HepG2 (cell line): Measurements from ENCODE around the gene LRRFIP2. TPM values are rescaled to one million over a fixed set of nuclear protein-coding genes. Genes with fewer than 3 reads are reported as not detected.

ENCODE experiments used
- FOXP4 ChIP-seq: sonication (generic); formaldehyde crosslinking; IDR thresholded peaks from 2 replicates; pipeline ENCODE4 v1.4.0; 2020; ENCODE audit warnings: missing genetic modification reagents
- HNRNPH1 ChIP-seq: fragments of 200-400 bp; formaldehyde crosslinking; optimal IDR thresholded peaks from 2 replicates; pipeline ENCODE3; 2017; ENCODE audit warnings: mild to moderate bottlenecking, low read depth, low read length
- MYNN ChIP-seq: sonication (generic); formaldehyde crosslinking; IDR thresholded peaks from 2 replicates; pipeline ENCODE4 v1.4.0; 2020; ENCODE audit warnings: mild to moderate bottlenecking, low read depth, missing genetic modification reagents
- NR2F1 ChIP-seq, 2 experiments: fragments of 450-650 bp in 1 of 2; formaldehyde crosslinking in 1 of 2; IDR thresholded peaks; 2 replicates each; pipeline versions ENCODE4 v1.5.0 to v1.6.1; 2016 to 2020; ENCODE audit warnings: mild to moderate bottlenecking in 1 of 2, missing compliant biosample characterization in 1 of 2, missing genetic modification reagents in 1 of 2, moderate library complexity in 1 of 2
- SKI ChIP-seq: fragments of 450-650 bp; IDR thresholded peaks from one replicate; pipeline ENCODE4 v1.6.1; 2018; ENCODE audit warnings: mild to moderate bottlenecking; ENCODE audit not compliant: partially characterized antibody
- TEAD3 ChIP-seq: optimal IDR thresholded peaks from 2 replicates; pipeline ENCODE3; 2016; ENCODE audit warnings: borderline replicate concordance
- ZNF441 ChIP-seq: sonication (generic); formaldehyde crosslinking; IDR thresholded peaks from 2 replicates; pipeline ENCODE4 v1.7.0; 2021; ENCODE audit warnings: missing genetic modification reagents, borderline replicate concordance
- polyA plus RNA-seq, 8 experiments: library from polyadenylated mRNA; depleted of rRNA in 3 of 8; stranded (reverse) in 7 of 8; unstranded in 1 of 8; fragments of >200 nt; fragmentation: Illumina TruSeq in 4 of 8; extraction: Trizol in 4 of 8; gene quantifications; 2 replicates each; pipeline versions ENCODE4 v1.2.1 to v1.2.3, GENCODE V29; 2011 to 2016; ENCODE audit warnings: low read depth in 4 of 8, missing spikeins in 1 of 8, mixed read lengths in 1 of 8; ENCODE audit not compliant: insufficient read depth in 1 of 8
- total RNA-seq, 5 experiments: library from RNA; depleted of rRNA; stranded (reverse); fragments of >200 nt; fragmentation: Illumina TruSeq; extraction: Trizol; gene quantifications; 2 replicates each; pipeline ENCODE4 v1.2.3, GENCODE V29; 2016; ENCODE audit warnings: low read depth in 1 of 5
- TF ChIP-seq, protein P1 (sequence below), 2 experiments: fragments of 450-650 bp in 1 of 2; sonication (generic) in 1 of 2; formaldehyde crosslinking in 1 of 2; IDR thresholded peaks; 2 replicates each; pipeline versions ENCODE4 v1.6.1 to v1.8.0; 2016 to 2022; ENCODE audit warnings: antibody characterized with exemption in 1 of 2, mild to moderate bottlenecking in 1 of 2, missing genetic modification reagents in 1 of 2
- TF ChIP-seq, protein P2 (sequence below): IDR thresholded peaks from 2 replicates; pipeline ENCODE4 v1.4.0; 2020; ENCODE audit warnings: mild to moderate bottlenecking, missing genetic modification reagents

LRRFIP2 gene
- total and polyA plus RNA-seq, 2 of the 13 experiments (the other 11 are each of a cell fraction or from before 2014, with no cell fraction given): 13.5 to 32.2 TPM

- TF ChIP-seq, protein P1, sequence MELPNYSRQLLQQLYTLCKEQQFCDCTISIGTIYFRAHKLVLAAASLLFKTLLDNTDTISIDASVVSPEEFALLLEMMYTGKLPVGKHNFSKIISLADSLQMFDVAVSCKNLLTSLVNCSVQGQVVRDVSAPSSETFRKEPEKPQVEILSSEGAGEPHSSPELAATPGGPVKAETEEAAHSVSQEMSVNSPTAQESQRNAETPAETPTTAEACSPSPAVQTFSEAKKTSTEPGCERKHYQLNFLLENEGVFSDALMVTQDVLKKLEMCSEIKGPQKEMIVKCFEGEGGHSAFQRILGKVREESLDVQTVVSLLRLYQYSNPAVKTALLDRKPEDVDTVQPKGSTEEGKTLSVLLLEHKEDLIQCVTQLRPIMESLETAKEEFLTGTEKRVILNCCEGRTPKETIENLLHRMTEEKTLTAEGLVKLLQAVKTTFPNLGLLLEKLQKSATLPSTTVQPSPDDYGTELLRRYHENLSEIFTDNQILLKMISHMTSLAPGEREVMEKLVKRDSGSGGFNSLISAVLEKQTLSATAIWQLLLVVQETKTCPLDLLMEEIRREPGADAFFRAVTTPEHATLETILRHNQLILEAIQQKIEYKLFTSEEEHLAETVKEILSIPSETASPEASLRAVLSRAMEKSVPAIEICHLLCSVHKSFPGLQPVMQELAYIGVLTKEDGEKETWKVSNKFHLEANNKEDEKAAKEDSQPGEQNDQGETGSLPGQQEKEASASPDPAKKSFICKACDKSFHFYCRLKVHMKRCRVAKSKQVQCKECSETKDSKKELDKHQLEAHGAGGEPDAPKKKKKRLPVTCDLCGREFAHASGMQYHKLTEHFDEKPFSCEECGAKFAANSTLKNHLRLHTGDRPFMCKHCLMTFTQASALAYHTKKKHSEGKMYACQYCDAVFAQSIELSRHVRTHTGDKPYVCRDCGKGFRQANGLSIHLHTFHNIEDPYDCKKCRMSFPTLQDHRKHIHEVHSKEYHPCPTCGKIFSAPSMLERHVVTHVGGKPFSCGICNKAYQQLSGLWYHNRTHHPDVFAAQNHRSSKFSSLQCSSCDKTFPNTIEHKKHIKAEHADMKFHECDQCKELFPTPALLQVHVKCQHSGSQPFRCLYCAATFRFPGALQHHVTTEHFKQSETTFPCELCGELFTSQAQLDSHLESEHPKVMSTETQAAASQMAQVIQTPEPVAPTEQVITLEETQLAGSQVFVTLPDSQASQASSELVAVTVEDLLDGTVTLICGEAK (IDR thresholded peaks at IDR 0.05): no peak
- TF ChIP-seq, protein P1 (CRISPR knock-in tag; IDR thresholded peaks at IDR 0.05): peak; percentile 65
- TF ChIP-seq MYNN (CRISPR knock-in tag) (no peak), HNRNPH1 (peak; percentile 61), FOXP4 (CRISPR knock-in tag) (0 out of 2 replicates have a peak, but pooled peaks have one; percentile 51), ZNF441 (no peak; the same call in 1 of the 2 replicates), TEAD3 (peak; percentile 82), SKI (peak; percentile 67), NR2F1 (CRISPR knock-in tag; IDR thresholded peaks at IDR 0.05) (peak; percentile 50 to 66; a peak in 2 of 4 replicates)
- TF ChIP-seq, protein P2, sequence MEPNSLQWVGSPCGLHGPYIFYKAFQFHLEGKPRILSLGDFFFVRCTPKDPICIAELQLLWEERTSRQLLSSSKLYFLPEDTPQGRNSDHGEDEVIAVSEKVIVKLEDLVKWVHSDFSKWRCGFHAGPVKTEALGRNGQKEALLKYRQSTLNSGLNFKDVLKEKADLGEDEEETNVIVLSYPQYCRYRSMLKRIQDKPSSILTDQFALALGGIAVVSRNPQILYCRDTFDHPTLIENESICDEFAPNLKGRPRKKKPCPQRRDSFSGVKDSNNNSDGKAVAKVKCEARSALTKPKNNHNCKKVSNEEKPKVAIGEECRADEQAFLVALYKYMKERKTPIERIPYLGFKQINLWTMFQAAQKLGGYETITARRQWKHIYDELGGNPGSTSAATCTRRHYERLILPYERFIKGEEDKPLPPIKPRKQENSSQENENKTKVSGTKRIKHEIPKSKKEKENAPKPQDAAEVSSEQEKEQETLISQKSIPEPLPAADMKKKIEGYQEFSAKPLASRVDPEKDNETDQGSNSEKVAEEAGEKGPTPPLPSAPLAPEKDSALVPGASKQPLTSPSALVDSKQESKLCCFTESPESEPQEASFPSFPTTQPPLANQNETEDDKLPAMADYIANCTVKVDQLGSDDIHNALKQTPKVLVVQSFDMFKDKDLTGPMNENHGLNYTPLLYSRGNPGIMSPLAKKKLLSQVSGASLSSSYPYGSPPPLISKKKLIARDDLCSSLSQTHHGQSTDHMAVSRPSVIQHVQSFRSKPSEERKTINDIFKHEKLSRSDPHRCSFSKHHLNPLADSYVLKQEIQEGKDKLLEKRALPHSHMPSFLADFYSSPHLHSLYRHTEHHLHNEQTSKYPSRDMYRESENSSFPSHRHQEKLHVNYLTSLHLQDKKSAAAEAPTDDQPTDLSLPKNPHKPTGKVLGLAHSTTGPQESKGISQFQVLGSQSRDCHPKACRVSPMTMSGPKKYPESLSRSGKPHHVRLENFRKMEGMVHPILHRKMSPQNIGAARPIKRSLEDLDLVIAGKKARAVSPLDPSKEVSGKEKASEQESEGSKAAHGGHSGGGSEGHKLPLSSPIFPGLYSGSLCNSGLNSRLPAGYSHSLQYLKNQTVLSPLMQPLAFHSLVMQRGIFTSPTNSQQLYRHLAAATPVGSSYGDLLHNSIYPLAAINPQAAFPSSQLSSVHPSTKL (CRISPR knock-in tag): peak; percentile 54; the same call in 1 of the 2 replicates
These were observed 42.9 kb upstream of the LRRFIP2 start (continued) for GRCh38 chr3:37217098-37217849.
